ENCODE data around the gene PPFIA2. TPM values are rescaled to one million over a fixed set of nuclear protein-coding genes. Genes with fewer than 3 reads are reported as not detected.

Gene PPFIA2
- total RNA-seq, 1 experiment from 2014 or later = not detected

DNA sequence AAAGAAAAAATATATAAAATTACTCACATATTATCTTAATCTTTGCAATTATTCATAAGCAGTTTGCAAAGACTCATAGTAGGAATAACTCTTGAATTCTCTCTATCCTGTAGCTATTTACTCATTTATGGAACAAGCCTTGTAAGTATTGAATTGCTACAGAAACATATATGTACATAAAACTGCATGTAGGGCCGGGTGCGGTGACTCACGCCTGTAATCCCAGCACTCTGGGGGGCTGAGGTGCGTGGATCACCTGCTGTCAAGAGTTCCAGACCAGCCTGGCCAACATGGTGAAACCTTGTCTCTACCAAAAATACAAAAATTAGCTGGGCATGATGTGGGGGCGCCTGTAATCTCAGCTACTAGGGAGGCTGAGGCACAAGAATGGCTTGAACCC is 286.2 kb downstream of the PPFIA2 start:
- Histone ChIP-seq H3K4me1 (ENCODE audit: insufficient read depth, low read length) (no peaks in the 10 kb centered on the region), H2AFZ (ENCODE audit: low read length) (no peak overlapping the region), H3F3A (ENCODE audit: low read length, unreplicated experiment) (no peaks in the 10 kb centered on the region), H3K36me3 (ENCODE audit: low read depth, low read length) (no peaks in the 10 kb centered on the region), H3K27ac (ENCODE audit: low read length) (no peak overlapping the region), H3K4me3 (ENCODE audit: low read length) (no peak overlapping the region), H3K9ac (ENCODE audit: low read length) (no peak overlapping the region), H3K9me3 (ENCODE audit: low read length) (no peaks in the 10 kb centered on the region), H3K27me3 (ENCODE audit: low read length) (no peaks in the 10 kb centered on the region), H3K79me2 (ENCODE audit: low read length) (no peaks in the 10 kb centered on the region), H4K20me1 (ENCODE audit: low read length) (no peaks in the 10 kb centered on the region), H3K4me2 (ENCODE audit: low read length) (no peak overlapping the region), H3K9me2 (replicated peaks; ENCODE audit: low read length) (no peaks in the 10 kb centered on the region)
- TF ChIP-seq EZH2phosphoT487 (IDR thresholded peaks at IDR 0.05; ENCODE audit: borderline replicate concordance, low read length) (no peak), EZH2 (IDR thresholded peaks at IDR 0.05; ENCODE audit: low read length, unreplicated experiment) (no peak)
- TF ChIP-seq, protein P1, sequence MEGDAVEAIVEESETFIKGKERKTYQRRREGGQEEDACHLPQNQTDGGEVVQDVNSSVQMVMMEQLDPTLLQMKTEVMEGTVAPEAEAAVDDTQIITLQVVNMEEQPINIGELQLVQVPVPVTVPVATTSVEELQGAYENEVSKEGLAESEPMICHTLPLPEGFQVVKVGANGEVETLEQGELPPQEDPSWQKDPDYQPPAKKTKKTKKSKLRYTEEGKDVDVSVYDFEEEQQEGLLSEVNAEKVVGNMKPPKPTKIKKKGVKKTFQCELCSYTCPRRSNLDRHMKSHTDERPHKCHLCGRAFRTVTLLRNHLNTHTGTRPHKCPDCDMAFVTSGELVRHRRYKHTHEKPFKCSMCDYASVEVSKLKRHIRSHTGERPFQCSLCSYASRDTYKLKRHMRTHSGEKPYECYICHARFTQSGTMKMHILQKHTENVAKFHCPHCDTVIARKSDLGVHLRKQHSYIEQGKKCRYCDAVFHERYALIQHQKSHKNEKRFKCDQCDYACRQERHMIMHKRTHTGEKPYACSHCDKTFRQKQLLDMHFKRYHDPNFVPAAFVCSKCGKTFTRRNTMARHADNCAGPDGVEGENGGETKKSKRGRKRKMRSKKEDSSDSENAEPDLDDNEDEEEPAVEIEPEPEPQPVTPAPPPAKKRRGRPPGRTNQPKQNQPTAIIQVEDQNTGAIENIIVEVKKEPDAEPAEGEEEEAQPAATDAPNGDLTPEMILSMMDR (conservative IDR thresholded peaks at IDR 0.05; ENCODE audit: low read depth, low read length) = no peak
- ATAC-seq = no peak
- ChIA-PET CTCF (no interaction called here), POLR2A (ENCODE audit: unreplicated experiment) (no interaction called here)
- BruUV-seq (replicated peaks) = no TSS peak
- intact Hi-C loops (cut with micrococcal nuclease) = no loop called here
- no peak for DNase-seq

DNA sequence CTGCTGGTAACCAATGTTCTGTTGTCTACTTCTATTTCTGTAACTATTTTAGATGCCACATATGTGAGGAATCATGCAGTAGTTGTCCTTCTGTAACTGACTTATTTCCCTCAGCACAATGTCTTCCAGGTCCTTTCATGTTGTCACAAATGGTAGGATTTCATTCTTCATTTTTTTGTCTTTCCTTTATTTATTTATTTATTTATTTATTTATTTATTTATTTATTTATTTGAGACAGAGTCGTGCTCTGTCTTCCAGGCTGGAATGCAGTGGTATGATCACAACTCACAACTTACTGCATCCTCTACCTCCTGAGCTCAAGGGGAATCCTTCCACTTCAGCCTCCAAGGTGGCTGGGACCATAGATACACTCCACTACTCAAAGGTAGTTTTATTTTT is 288.2 kb downstream of the PPFIA2 start:
- Histone ChIP-seq H4K20me1 (ENCODE audit: low read length) (no peaks in the 10 kb centered on the region), H3K79me2 (ENCODE audit: low read length) (no peaks in the 10 kb centered on the region), H3F3A (ENCODE audit: low read length, unreplicated experiment) (no peaks in the 10 kb centered on the region), H3K9me2 (replicated peaks; ENCODE audit: low read length) (no peaks in the 10 kb centered on the region), H3K4me1 (ENCODE audit: insufficient read depth, low read length) (no peaks in the 10 kb centered on the region), H3K27ac (ENCODE audit: low read length) (no peak overlapping the region), H3K27me3 (ENCODE audit: low read length) (no peaks in the 10 kb centered on the region), H3K36me3 (ENCODE audit: low read depth, low read length) (no peaks in the 10 kb centered on the region), H3K4me3 (ENCODE audit: low read length) (no peak overlapping the region), H3K9me3 (ENCODE audit: low read length) (no peaks in the 10 kb centered on the region), H2AFZ (ENCODE audit: low read length) (no peak overlapping the region), H3K4me2 (ENCODE audit: low read length) (no peak overlapping the region), H3K9ac (ENCODE audit: low read length) (no peak overlapping the region)
- no peak for TF ChIP-seq EZH2phosphoT487 (IDR thresholded peaks at IDR 0.05; ENCODE audit: borderline replicate concordance, low read length)
- no peak for TF ChIP-seq EZH2 (IDR thresholded peaks at IDR 0.05; ENCODE audit: low read length, unreplicated experiment)
- TF ChIP-seq, protein P1 (conservative IDR thresholded peaks at IDR 0.05; ENCODE audit: low read depth, low read length) = no peak
- CTCF ChIA-PET = no interaction called here
- no TSS peak for BruUV-seq (replicated peaks)
- POLR2A ChIA-PET (ENCODE audit: unreplicated experiment) = no interaction called here
- no peak for ATAC-seq
- no peak for DNase-seq
- intact Hi-C loops (cut with micrococcal nuclease) = no loop called here

DNA sequence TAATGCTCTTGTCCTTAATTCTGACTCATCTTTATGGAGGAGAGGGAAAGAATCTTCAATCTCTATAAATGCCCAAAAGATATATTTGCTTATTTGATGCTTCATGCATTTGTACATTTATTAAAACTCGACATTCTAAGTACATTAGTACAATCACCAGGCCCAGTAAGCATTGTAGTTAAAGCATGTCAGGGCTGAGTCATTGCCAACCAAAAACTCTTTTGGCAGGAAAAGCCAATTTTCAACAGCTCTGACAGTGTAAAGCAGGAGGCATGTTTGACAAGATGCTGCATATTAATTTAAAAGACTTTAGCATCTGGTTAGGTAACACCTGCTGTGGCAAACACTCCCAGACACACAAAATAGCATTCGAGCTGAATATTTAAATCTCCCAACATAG is 290.9 kb downstream of the PPFIA2 start:
- no peaks in the 10 kb centered on the region for H3K4me1 ChIP-seq (ENCODE audit: insufficient read depth, low read length)
- no peaks in the 10 kb centered on the region for H3K9me2 ChIP-seq (replicated peaks; ENCODE audit: low read length)
- no peaks in the 10 kb centered on the region for H3K9me3 ChIP-seq (ENCODE audit: low read length)
- DNase-seq = peak; percentile 37
- no peak overlapping the region for H3K4me2 ChIP-seq (ENCODE audit: low read length)
- CTCF ChIA-PET = no interaction called here
- peak; percentile 56; the same call in 1 of the 2 replicates for ATAC-seq
- no peak overlapping the region for H2AFZ ChIP-seq (ENCODE audit: low read length)
- intact Hi-C loops (cut with micrococcal nuclease) = no loop called here
- BruUV-seq (replicated peaks) = no TSS peak
- no peaks in the 10 kb centered on the region for H4K20me1 ChIP-seq (ENCODE audit: low read length)
- no peak overlapping the region for H3K4me3 ChIP-seq (ENCODE audit: low read length)
- H3K27me3 ChIP-seq (ENCODE audit: low read length) = no peaks in the 10 kb centered on the region
- no peaks in the 10 kb centered on the region for H3F3A ChIP-seq (ENCODE audit: low read length, unreplicated experiment)
- no peak overlapping the region for H3K9ac ChIP-seq (ENCODE audit: low read length)
- H3K27ac ChIP-seq (ENCODE audit: low read length) = no peak overlapping the region
- H3K36me3 ChIP-seq (ENCODE audit: low read depth, low read length) = no peaks in the 10 kb centered on the region
- TF ChIP-seq, protein P1 (conservative IDR thresholded peaks at IDR 0.05; ENCODE audit: low read depth, low read length) = no peak
- TF ChIP-seq EZH2phosphoT487 (IDR thresholded peaks at IDR 0.05; ENCODE audit: borderline replicate concordance, low read length) (no peak), EZH2 (IDR thresholded peaks at IDR 0.05; ENCODE audit: low read length, unreplicated experiment) (no peak)
- H3K79me2 ChIP-seq (ENCODE audit: low read length) = no peaks in the 10 kb centered on the region
- POLR2A ChIA-PET (ENCODE audit: unreplicated experiment) = no interaction called here

All from PC-3 (cell line).